Body of pancreas (tissue), 4 donors: ENCODE data around the gene SLC38A1. TPM values are rescaled to one million over a fixed set of nuclear protein-coding genes. Genes with fewer than 3 reads are reported as not detected.

ENCODE experiments used
- ATAC-seq: fragments of 150-250 bp; one replicate; pipeline ENCODE4 v1.9.1; 2016
- DNase-seq, 4 donors: peaks; one replicate each; pipeline ENCODE4 v3.0.0-alpha.2; 2019
- H3K27ac ChIP-seq, 4 donors: fragments of 200-600 bp; sonication (generic); 1 replicate in 3 of 4; 2 replicates in 1 of 4; pipeline versions ENCODE4 v1.5.1 to v1.6.1; 2016 to 2019; ENCODE audit warnings: mild to moderate bottlenecking in 1 of 4, mixed read lengths in 1 of 4, moderate library complexity in 1 of 4
- H3K27me3 ChIP-seq, 2 donors: fragments of 200-600 bp; sonication (generic); one replicate each; pipeline ENCODE4 v1.6.0; 2016; ENCODE audit warnings: mild to moderate bottlenecking in 1 of 2
- H3K36me3 ChIP-seq, 2 donors: fragments of 200-600 bp; sonication (generic); replicated peaks in 1 of 2; 2 replicates each; pipeline ENCODE4 v1.5.1; 2016; ENCODE audit warnings: low read depth in 2 of 2; ENCODE audit not compliant: insufficient read depth in 1 of 2
- H3K4me1 ChIP-seq: fragments of 200-600 bp; sonication (generic); one replicate; pipeline ENCODE4 v1.6.0; 2016
- H3K4me3 ChIP-seq, 2 donors: fragments of 200-600 bp; sonication (generic); 1 replicate in 1 of 2; 2 replicates in 1 of 2; pipeline ENCODE4 v1.5.1; 2016 to 2019
- H3K9me3 ChIP-seq, 3 donors: fragments of 200-600 bp; sonication (generic); 1 replicate in 2 of 3; 2 replicates in 1 of 3; pipeline ENCODE4 v1.5.1; 2016
- POLR2A ChIP-seq, 3 donors: fragments of 450-650 bp; IDR thresholded peaks; one replicate each; pipeline ENCODE4 v1.6.1; 2016; ENCODE audit warnings: antibody characterized with exemption in 3 of 3, mild to moderate bottlenecking in 2 of 3
- WGBS, 2 donors: methylation state at CpG; one replicate each; pipeline ENCODE4 v1.1.5; 2017; 5-methylcytosine and 5-hydroxymethylcytosine counted together
- intact Hi-C: fragments of 100-400 bp; cut with DNase I; formaldehyde crosslinking; loops from one replicate; pipeline ENCODE4 v1.15.1; 2023
- total RNA-seq, 2 donors: library from RNA; depleted of rRNA; stranded (reverse); fragments of >200 nt; gene quantifications; one replicate each; pipeline ENCODE4 v1.1.0, GENCODE V29; 2016
- TF ChIP-seq, protein P1 (sequence below), 7 experiments: fragments of 450-650 bp in 4 of 7; fragments of 200-600 bp in 3 of 7; sonication (generic) in 3 of 7; IDR thresholded peaks; one replicate each; pipeline ENCODE4 v1.5.1; 2016 to 2019; ENCODE audit warnings: antibody characterized with exemption in 7 of 7

Gene SLC38A1
- total RNA-seq, 2 donors from 2014 or later = 18.5 to 38.4 TPM

DNA sequence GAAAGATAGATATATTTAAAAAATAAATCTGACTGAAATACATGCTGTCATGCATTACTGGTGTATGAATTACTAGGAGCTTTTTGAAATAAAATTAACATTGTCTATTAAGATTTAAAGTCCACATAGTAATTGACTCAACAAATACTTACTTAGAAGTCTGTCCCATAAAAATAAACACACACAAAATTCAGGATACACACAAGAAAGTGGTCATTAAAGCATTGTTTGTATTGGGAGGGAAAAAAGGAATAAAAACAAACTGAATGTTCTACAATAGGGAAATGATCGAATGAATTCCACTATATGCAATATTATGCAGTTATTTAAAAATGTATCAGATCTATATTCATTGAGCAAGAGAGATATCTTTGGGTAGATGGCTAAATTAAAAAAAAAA lies 118.9 kb downstream of the SLC38A1 start:
- H3K27ac ChIP-seq = no peak overlapping the region
- H3K4me3 ChIP-seq = no peak overlapping the region
- WGBS, 2 donors = 80 to 84% methylated on average over 1 of the region's 1 CpG
- intact Hi-C loops = no loop called here
- no peak for DNase-seq
- H3K9me3 ChIP-seq = no peaks in the 10 kb centered on the region
- no peaks in the 10 kb centered on the region for H3K36me3 ChIP-seq
- TF ChIP-seq, protein P1, sequence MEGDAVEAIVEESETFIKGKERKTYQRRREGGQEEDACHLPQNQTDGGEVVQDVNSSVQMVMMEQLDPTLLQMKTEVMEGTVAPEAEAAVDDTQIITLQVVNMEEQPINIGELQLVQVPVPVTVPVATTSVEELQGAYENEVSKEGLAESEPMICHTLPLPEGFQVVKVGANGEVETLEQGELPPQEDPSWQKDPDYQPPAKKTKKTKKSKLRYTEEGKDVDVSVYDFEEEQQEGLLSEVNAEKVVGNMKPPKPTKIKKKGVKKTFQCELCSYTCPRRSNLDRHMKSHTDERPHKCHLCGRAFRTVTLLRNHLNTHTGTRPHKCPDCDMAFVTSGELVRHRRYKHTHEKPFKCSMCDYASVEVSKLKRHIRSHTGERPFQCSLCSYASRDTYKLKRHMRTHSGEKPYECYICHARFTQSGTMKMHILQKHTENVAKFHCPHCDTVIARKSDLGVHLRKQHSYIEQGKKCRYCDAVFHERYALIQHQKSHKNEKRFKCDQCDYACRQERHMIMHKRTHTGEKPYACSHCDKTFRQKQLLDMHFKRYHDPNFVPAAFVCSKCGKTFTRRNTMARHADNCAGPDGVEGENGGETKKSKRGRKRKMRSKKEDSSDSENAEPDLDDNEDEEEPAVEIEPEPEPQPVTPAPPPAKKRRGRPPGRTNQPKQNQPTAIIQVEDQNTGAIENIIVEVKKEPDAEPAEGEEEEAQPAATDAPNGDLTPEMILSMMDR (IDR thresholded peaks at IDR 0.05) = no peak
- no peak for TF ChIP-seq POLR2A (IDR thresholded peaks at IDR 0.05)
- H3K4me1 ChIP-seq = no peaks in the 10 kb centered on the region
- H3K27me3 ChIP-seq = no peaks in the 10 kb centered on the region
- ATAC-seq = no peak

DNA sequence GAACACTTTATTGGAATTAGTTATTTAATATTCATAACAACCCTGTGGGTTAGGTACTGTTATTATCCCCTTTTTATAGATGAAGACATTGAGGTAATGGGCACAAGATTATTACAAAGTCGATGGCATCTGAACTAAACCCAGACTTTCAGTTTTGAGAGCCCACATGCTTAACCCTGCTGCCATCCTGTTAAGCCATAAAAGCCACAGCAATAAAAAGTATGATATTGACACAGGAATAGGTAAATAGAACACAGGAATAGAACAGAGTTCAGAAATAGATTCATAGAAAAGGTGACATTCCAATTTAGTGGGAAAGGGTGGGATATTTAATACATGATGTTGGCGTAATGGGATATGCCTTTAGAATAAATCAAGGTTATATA lies 119.8 kb downstream of the SLC38A1 start:
- TF ChIP-seq, protein P1 (IDR thresholded peaks at IDR 0.05) = no peak
- TF ChIP-seq POLR2A (IDR thresholded peaks at IDR 0.05) = no peak
- H3K36me3 ChIP-seq = no peaks in the 10 kb centered on the region
- H3K9me3 ChIP-seq = no peaks in the 10 kb centered on the region
- intact Hi-C loops = no loop called here
- no peaks in the 10 kb centered on the region for H3K4me1 ChIP-seq
- DNase-seq (no peak), ATAC-seq (no peak)
- H3K4me3 ChIP-seq = no peak overlapping the region
- WGBS, 2 donors = 87 to 88% methylated on average over 2 of the region's 2 CpGs
- H3K27me3 ChIP-seq = no peaks in the 10 kb centered on the region
- H3K27ac ChIP-seq = no peak overlapping the region

DNA sequence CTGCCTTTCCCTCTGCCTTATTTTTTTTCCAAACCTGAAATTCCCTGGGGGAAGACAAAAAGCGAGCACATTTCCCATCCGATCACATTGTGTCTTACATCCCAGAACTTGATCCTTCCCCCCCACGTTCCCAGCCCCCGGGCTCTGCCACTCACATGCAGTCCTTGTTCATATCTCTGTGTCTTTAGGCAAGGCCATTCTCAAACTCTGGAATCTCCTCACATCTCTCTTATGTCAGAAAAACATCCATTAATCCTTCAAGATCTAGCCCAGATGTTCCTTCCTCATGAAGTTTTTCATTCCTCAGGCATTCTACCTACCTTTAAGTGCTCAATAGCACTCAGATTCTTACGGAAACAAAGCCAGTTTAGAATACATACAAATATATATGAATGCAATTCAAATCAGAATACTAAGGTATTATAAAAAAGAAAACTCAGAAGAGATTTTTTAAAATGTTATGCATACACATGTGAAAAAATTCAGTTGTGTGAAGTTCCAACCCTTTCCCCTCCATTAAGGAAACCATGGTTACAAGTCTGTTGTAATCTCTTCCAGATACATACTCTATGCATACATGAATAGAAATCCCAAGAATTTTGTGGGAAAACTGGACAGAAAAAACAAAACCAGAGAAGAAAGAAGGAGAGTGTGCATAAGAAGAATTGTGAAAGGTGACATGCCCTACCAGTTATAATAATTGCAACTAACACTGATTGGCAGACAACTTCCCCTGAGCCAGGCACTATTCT lies 120.3 kb downstream of the SLC38A1 start:
- WGBS, 2 donors = 78 to 87% methylated on average over 5 of the region's 5 CpGs
- TF ChIP-seq, protein P1 (IDR thresholded peaks at IDR 0.05) = no peak
- TF ChIP-seq POLR2A (IDR thresholded peaks at IDR 0.05) = no peak
- Histone ChIP-seq H3K4me1 (no peaks in the 10 kb centered on the region), H3K27me3 (no peaks in the 10 kb centered on the region), H3K27ac (no peak overlapping the region), H3K9me3 (no peaks in the 10 kb centered on the region), H3K4me3 (no peak overlapping the region), H3K36me3 (no peaks in the 10 kb centered on the region)
- DNase-seq = no peak
- ATAC-seq = no peak
- intact Hi-C loops = no loop called here

- Histone ChIP-seq H3K4me1 (no peaks in the 10 kb centered on the region), H3K36me3 (no peaks in the 10 kb centered on the region), H3K27me3 (no peaks in the 10 kb centered on the region), H3K27ac (no peak overlapping the region), H3K9me3 (no peaks in the 10 kb centered on the region), H3K4me3 (no peak overlapping the region)
- ATAC-seq (no peak), DNase-seq (no peak)
- TF ChIP-seq, protein P1 (IDR thresholded peaks at IDR 0.05) = no peak
- no peak for TF ChIP-seq POLR2A (IDR thresholded peaks at IDR 0.05)
- 55 to 58% methylated on average over 3 of the region's 3 CpGs for WGBS, 2 donors
- intact Hi-C loops = no loop called here
Measured at GRCh38 chr12:46147144-46147543, 121.7 kb downstream of the SLC38A1 start.

- 54 to 68% methylated on average over 4 to 5 of the region's 5 CpGs for whole genome bisulfite sequencing, 2 donors
Measured at GRCh38 chr12:46145881-46146280, 123.0 kb downstream of the SLC38A1 start.

More at GRCh38 chr12:46145881-46146280, 123.0 kb downstream of the SLC38A1 start:
- no peak for TF ChIP-seq POLR2A (IDR thresholded peaks at IDR 0.05)
- TF ChIP-seq, protein P1 (IDR thresholded peaks at IDR 0.05) = no peak
- intact Hi-C loops = no loop called here
- no peak overlapping the region for H3K27ac ChIP-seq
- DNase-seq (no peak), ATAC-seq (no peak)
- H3K36me3 ChIP-seq = no peaks in the 10 kb centered on the region
- no peak overlapping the region for H3K4me3 ChIP-seq
- no peaks in the 10 kb centered on the region for H3K9me3 ChIP-seq
- no peaks in the 10 kb centered on the region for H3K27me3 ChIP-seq
- no peaks in the 10 kb centered on the region for H3K4me1 ChIP-seq
